HepG2 (cell line): ENCODE results near the gene TDRD1. TPM values are rescaled to one million over a fixed set of nuclear protein-coding genes. Genes with fewer than 3 reads are reported as not detected.

Source experiments
- DMAP1 ChIP-seq: IDR thresholded peaks from 2 replicates; pipeline ENCODE4 v1.6.1; 2016
- FOXA3 ChIP-seq: IDR thresholded peaks from 2 replicates; pipeline ENCODE4 v1.6.1; 2016; ENCODE audit warnings: missing genetic modification reagents, missing compliant biosample characterization
- MATR3 ChIP-seq: sonication (generic); formaldehyde crosslinking; IDR thresholded peaks from 2 replicates; pipeline ENCODE4 v1.4.0; 2020; ENCODE audit warnings: missing genetic modification reagents
- NFATC3 ChIP-seq: sonication (generic); formaldehyde crosslinking; IDR thresholded peaks from 2 replicates; pipeline ENCODE4 v1.5.1; 2020; ENCODE audit warnings: mild to moderate bottlenecking, missing genetic modification reagents
- SALL1 ChIP-seq: sonication (generic); formaldehyde crosslinking; IDR thresholded peaks from 2 replicates; pipeline ENCODE4 v1.8.0; 2022; ENCODE audit warnings: mild to moderate bottlenecking, missing genetic modification reagents
- ZFP90 ChIP-seq: sonication (generic); formaldehyde crosslinking; IDR thresholded peaks from 2 replicates; pipeline ENCODE4 v1.8.0; 2022; ENCODE audit warnings: missing genetic modification reagents, mild to moderate bottlenecking, inconsistent platforms, borderline replicate concordance
- ZNF383 ChIP-seq: sonication (generic); formaldehyde crosslinking; IDR thresholded peaks from 2 replicates; pipeline ENCODE4 v1.4.0; 2020; ENCODE audit warnings: missing genetic modification reagents, mild to moderate bottlenecking, borderline replicate concordance
- ZNF451 ChIP-seq: sonication (generic); formaldehyde crosslinking; IDR thresholded peaks from 2 replicates; pipeline ENCODE4 v1.5.0; 2020; ENCODE audit warnings: mild to moderate bottlenecking, missing genetic modification reagents
- ZNF460 ChIP-seq: sonication (generic); formaldehyde crosslinking; IDR thresholded peaks from 2 replicates; pipeline ENCODE4 v1.5.1; 2020; ENCODE audit warnings: missing genetic modification reagents, mild to moderate bottlenecking, borderline replicate concordance
- ZSCAN29 ChIP-seq: sonication (generic); formaldehyde crosslinking; conservative IDR thresholded peaks from 2 replicates; pipeline ENCODE4 v1.4.0; 2020; ENCODE audit warnings: mild to moderate bottlenecking, missing genetic modification reagents
- polyA plus RNA-seq, 8 experiments: library from polyadenylated mRNA; depleted of rRNA in 3 of 8; stranded (reverse) in 7 of 8; unstranded in 1 of 8; fragments of >200 nt; fragmentation: Illumina TruSeq in 4 of 8; extraction: Trizol in 4 of 8; gene quantifications; 2 replicates each; pipeline versions ENCODE4 v1.2.1 to v1.2.3, GENCODE V29; 2011 to 2016; ENCODE audit warnings: low read depth in 4 of 8, missing spikeins in 1 of 8, mixed read lengths in 1 of 8; ENCODE audit not compliant: insufficient read depth in 1 of 8
- total RNA-seq, 5 experiments: library from RNA; depleted of rRNA; stranded (reverse); fragments of >200 nt; fragmentation: Illumina TruSeq; extraction: Trizol; gene quantifications; 2 replicates each; pipeline ENCODE4 v1.2.3, GENCODE V29; 2016; ENCODE audit warnings: low read depth in 1 of 5
- TF ChIP-seq, protein P1 (sequence below): sonication (generic); formaldehyde crosslinking; IDR thresholded peaks from 2 replicates; pipeline ENCODE4 v1.4.0; 2020; ENCODE audit warnings: missing genetic modification reagents, borderline replicate concordance
- TF ChIP-seq, protein P2 (sequence below): sonication (generic); IDR thresholded peaks from 2 replicates; pipeline ENCODE4 v1.6.1; 2016; ENCODE audit warnings: low read depth, borderline replicate concordance
- TF ChIP-seq, protein P3 (sequence below): IDR thresholded peaks from 2 replicates; pipeline ENCODE4 v1.4.0; 2020; ENCODE audit warnings: mild to moderate bottlenecking, missing genetic modification reagents

TDRD1 gene
- total and polyA plus RNA-seq, 2 of the 13 experiments (the other 11 are each of a cell fraction or from before 2014, with no cell fraction given), result not detected

DNA sequence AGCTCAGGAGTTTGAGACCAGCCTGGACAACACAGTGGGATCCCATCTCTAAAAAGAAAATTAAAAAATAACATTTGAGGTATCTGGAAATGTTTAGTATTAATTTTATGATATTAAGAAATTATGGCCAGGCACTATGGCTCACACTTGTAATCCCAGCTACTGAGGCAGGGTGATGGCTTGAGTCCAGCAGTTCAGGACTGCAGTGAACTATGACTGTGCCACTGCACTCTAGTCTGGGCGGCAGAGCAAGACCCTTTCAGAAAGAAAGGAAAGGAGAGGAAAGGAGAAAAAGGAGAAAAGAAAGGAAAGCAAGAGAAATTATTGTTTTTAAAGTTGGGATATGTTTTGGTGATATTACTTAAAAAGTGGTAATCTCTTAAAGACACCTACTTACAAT is 2.6 kb upstream of the TDRD1 start (continued):
- TF ChIP-seq NFATC3 (no peak), ZSCAN29 (no peak), FOXA3 (CRISPR knock-in tag) (no peak), SALL1 (no peak), DMAP1 (CRISPR knock-in tag) (no peak), ZNF451 (CRISPR knock-in tag) (no peak), MATR3 (CRISPR knock-in tag) (no peak), ZNF383 (CRISPR knock-in tag) (no peak), ZNF460 (CRISPR knock-in tag) (no peak), ZFP90 (CRISPR knock-in tag) (no peak)
- TF ChIP-seq, protein P1, sequence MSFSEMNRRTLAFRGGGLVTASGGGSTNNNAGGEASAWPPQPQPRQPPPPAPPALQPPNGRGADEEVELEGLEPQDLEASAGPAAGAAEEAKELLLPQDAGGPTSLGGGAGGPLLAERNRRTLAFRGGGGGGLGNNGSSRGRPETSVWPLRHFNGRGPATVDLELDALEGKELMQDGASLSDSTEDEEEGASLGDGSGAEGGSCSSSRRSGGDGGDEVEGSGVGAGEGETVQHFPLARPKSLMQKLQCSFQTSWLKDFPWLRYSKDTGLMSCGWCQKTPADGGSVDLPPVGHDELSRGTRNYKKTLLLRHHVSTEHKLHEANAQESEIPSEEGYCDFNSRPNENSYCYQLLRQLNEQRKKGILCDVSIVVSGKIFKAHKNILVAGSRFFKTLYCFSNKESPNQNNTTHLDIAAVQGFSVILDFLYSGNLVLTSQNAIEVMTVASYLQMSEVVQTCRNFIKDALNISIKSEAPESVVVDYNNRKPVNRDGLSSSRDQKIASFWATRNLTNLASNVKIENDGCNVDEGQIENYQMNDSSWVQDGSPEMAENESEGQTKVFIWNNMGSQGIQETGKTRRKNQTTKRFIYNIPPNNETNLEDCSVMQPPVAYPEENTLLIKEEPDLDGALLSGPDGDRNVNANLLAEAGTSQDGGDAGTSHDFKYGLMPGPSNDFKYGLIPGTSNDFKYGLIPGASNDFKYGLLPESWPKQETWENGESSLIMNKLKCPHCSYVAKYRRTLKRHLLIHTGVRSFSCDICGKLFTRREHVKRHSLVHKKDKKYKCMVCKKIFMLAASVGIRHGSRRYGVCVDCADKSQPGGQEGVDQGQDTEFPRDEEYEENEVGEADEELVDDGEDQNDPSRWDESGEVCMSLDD (CRISPR knock-in tag), result no peak
- TF ChIP-seq, protein P2, sequence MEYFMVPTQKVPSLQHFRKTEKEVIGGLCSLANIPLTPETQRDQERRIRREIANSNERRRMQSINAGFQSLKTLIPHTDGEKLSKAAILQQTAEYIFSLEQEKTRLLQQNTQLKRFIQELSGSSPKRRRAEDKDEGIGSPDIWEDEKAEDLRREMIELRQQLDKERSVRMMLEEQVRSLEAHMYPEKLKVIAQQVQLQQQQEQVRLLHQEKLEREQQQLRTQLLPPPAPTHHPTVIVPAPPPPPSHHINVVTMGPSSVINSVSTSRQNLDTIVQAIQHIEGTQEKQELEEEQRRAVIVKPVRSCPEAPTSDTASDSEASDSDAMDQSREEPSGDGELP, result no peak
- TF ChIP-seq, protein P3, sequence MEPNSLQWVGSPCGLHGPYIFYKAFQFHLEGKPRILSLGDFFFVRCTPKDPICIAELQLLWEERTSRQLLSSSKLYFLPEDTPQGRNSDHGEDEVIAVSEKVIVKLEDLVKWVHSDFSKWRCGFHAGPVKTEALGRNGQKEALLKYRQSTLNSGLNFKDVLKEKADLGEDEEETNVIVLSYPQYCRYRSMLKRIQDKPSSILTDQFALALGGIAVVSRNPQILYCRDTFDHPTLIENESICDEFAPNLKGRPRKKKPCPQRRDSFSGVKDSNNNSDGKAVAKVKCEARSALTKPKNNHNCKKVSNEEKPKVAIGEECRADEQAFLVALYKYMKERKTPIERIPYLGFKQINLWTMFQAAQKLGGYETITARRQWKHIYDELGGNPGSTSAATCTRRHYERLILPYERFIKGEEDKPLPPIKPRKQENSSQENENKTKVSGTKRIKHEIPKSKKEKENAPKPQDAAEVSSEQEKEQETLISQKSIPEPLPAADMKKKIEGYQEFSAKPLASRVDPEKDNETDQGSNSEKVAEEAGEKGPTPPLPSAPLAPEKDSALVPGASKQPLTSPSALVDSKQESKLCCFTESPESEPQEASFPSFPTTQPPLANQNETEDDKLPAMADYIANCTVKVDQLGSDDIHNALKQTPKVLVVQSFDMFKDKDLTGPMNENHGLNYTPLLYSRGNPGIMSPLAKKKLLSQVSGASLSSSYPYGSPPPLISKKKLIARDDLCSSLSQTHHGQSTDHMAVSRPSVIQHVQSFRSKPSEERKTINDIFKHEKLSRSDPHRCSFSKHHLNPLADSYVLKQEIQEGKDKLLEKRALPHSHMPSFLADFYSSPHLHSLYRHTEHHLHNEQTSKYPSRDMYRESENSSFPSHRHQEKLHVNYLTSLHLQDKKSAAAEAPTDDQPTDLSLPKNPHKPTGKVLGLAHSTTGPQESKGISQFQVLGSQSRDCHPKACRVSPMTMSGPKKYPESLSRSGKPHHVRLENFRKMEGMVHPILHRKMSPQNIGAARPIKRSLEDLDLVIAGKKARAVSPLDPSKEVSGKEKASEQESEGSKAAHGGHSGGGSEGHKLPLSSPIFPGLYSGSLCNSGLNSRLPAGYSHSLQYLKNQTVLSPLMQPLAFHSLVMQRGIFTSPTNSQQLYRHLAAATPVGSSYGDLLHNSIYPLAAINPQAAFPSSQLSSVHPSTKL, result no peak
